Ovary (tissue), 3 donors: ENCODE data around the gene VWA3B.

Source experiments
- CTCF ChIP-seq, 3 donors: fragments of 450-650 bp in 2 of 3; fragments of 200-600 bp in 1 of 3; IDR thresholded peaks; one replicate each; pipeline versions ENCODE4 v1.5.1 to v1.8.0; 2016 to 2022; ENCODE audit warnings: antibody characterized with exemption in 3 of 3, mild to moderate bottlenecking in 1 of 3
- EP300 ChIP-seq: sonication (generic); formaldehyde crosslinking; IDR thresholded peaks from one replicate; pipeline ENCODE4 v1.6.1; 2017; ENCODE audit warnings: antibody characterized with exemption
- POLR2A ChIP-seq: fragments of 450-650 bp; IDR thresholded peaks from one replicate; pipeline ENCODE4 v1.6.1; 2017; ENCODE audit warnings: antibody characterized with exemption, mild to moderate bottlenecking, moderate library complexity
- donor health status: DM: no; HTN: no; CAD: no.

GRCh38 chr2:98357849-98358248 lies 270.9 kb downstream of the VWA3B start:
- no peak for TF ChIP-seq CTCF (IDR thresholded peaks at IDR 0.05)
- TF ChIP-seq EP300: no peak
- TF ChIP-seq POLR2A: no peak
